ENCODE results near the gene NELL2. TPM values are rescaled to one million over a fixed set of nuclear protein-coding genes. Genes with fewer than 3 reads are reported as not detected.

NELL2 gene
- total and polyA plus RNA-seq, 10 of the 15 experiments (the other 5 are each of a cell fraction or from before 2014, with no cell fraction given), result 0.27 to 2.3 (median 0.76) TPM

DNA sequence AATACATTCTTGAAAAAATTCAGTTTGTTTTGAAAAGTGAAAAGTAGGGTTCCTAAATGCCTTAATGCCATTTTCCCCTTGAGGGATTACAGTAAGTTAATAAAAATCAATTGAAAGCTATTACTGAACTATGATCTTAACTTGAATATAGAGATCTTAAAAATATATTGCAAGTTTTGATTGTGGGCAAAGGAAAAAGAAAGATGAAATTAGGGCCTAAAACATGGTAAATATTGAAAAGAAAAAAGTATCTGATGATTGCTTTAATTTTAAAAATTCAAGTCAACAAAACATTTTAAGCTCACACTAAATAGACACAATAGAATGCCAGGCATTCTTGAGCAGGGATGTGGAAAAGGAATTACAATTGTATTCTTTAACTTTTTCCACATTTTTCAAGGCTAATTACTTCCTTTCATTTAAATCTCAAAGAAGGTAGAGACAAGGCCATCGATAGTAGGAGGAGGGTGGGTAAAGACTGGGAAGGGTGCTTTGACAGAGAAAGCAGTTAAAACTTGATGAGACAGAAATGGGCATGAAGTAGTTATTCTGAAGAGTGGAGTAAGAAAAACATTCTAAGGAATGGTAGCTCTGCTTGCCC is 294.4 kb downstream of the NELL2 start:
- no peak overlapping the region for H2AFZ ChIP-seq (ENCODE audit: control insufficient read depth, low read depth, low read length)
- RAD21 ChIA-PET (ENCODE audit: unreplicated experiment), result no interaction called here
- H3K9ac ChIP-seq (ENCODE audit: control insufficient read depth, insufficient read depth, low read length), result no peak overlapping the region
- no peaks in the 10 kb centered on the region for H3K27me3 ChIP-seq (replicated peaks in 1 of 2; ENCODE audit: control insufficient read depth in 2 of 2, insufficient read depth in 2 of 2, low read length in 1 of 2)
- POLR2A ChIA-PET, result no interaction called here
- no peak overlapping the region for H3K4me3 ChIP-seq
- no peaks in the 10 kb centered on the region for H3K36me3 ChIP-seq (ENCODE audit: control insufficient read depth in 2 of 2, insufficient read depth in 2 of 2, low read length in 1 of 2)
- DNase-seq (ENCODE audit: low read depth, low spot score), result no peak
- no peak for TF ChIP-seq EZH2 (IDR thresholded peaks at IDR 0.05; ENCODE audit: borderline replicate concordance, control insufficient read depth, low read depth, low read length)
- TF ChIP-seq HCFC1 (IDR thresholded peaks at IDR 0.05; ENCODE audit: low read length), result no peak
- TF ChIP-seq RBBP5 (conservative IDR thresholded peaks at IDR 0.05), result no peak
- no peak for TF ChIP-seq DPF2 (IDR thresholded peaks at IDR 0.05)
- no peak for TF ChIP-seq RELA (IDR thresholded peaks at IDR 0.05; ENCODE audit: borderline replicate concordance, partially characterized antibody)
- TF ChIP-seq, protein P1, sequence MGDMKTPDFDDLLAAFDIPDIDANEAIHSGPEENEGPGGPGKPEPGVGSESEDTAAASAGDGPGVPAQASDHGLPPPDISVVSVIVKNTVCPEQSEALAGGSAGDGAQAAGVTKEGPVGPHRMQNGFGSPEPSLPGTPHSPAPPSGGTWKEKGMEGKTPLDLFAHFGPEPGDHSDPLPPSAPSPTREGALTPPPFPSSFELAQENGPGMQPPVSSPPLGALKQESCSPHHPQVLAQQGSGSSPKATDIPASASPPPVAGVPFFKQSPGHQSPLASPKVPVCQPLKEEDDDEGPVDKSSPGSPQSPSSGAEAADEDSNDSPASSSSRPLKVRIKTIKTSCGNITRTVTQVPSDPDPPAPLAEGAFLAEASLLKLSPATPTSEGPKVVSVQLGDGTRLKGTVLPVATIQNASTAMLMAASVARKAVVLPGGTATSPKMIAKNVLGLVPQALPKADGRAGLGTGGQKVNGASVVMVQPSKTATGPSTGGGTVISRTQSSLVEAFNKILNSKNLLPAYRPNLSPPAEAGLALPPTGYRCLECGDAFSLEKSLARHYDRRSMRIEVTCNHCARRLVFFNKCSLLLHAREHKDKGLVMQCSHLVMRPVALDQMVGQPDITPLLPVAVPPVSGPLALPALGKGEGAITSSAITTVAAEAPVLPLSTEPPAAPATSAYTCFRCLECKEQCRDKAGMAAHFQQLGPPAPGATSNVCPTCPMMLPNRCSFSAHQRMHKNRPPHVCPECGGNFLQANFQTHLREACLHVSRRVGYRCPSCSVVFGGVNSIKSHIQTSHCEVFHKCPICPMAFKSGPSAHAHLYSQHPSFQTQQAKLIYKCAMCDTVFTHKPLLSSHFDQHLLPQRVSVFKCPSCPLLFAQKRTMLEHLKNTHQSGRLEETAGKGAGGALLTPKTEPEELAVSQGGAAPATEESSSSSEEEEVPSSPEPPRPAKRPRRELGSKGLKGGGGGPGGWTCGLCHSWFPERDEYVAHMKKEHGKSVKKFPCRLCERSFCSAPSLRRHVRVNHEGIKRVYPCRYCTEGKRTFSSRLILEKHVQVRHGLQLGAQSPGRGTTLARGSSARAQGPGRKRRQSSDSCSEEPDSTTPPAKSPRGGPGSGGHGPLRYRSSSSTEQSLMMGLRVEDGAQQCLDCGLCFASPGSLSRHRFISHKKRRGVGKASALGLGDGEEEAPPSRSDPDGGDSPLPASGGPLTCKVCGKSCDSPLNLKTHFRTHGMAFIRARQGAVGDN (IDR thresholded peaks at IDR 0.05), result no peak
- no peak for TF ChIP-seq CEBPB (IDR thresholded peaks at IDR 0.05; ENCODE audit: borderline replicate concordance in 1 of 2, low read depth in 2 of 2, low read length in 2 of 2)
- no peak for TF ChIP-seq HDGF (IDR thresholded peaks at IDR 0.05)
- SMC1A ChIA-PET (ENCODE audit: uncharacterized antibody, unreplicated experiment), result interaction anchor here (2.3 kb wide), 1 partner anchor 9 kb away, joined by 9 read pairs; no protein-coding TSS in a partner anchor
- no peak overlapping the region for H3K4me2 ChIP-seq (ENCODE audit: control insufficient read depth, insufficient read depth)
- H3K79me2 ChIP-seq (ENCODE audit: control insufficient read depth, insufficient read depth, low read length), result no peaks in the 10 kb centered on the region
- no peak overlapping the region for H3K27ac ChIP-seq (ENCODE audit: control insufficient read depth, insufficient read depth)
- no peak for FAIRE-seq
- no peak for ATAC-seq
- H3K4me1 ChIP-seq (ENCODE audit: control insufficient read depth, insufficient read depth, low read length), result no peaks in the 10 kb centered on the region
- WGBS (ENCODE audit: insufficient coverage, insufficient replicate concordance, low lambda C conversion rate, missing lambda C conversion rate), result 0% methylated on average over 1 of the region's 1 CpG
- H3K9me3 ChIP-seq (replicated peaks; ENCODE audit: control insufficient read depth, insufficient read depth, low read length), result no peaks in the 10 kb centered on the region
- in situ Hi-C loops (cut with MboI) (no loop called here), intact Hi-C loops (cut with micrococcal nuclease; ENCODE audit: unreplicated experiment) (no loop called here)
- H4K20me1 ChIP-seq (ENCODE audit: control insufficient read depth, insufficient read depth), result no peaks in the 10 kb centered on the region
- BruUV-seq (replicated peaks), result no TSS peak
- CTCF ChIA-PET, result no interaction called here
